Suprapubic skin (tissue), 4 donors: Measurements from ENCODE around the gene ZNF441. TPM values are rescaled to one million over a fixed set of nuclear protein-coding genes. Genes with fewer than 3 reads are reported as not detected.

ENCODE experiments used
- DNase-seq, 2 donors: peaks; one replicate each; pipeline ENCODE4 v3.0.0-alpha.2; 2019; ENCODE audit warnings: low spot score in 2 of 2
- H3K27ac ChIP-seq: fragments of 200-600 bp; sonication (generic); one replicate; pipeline ENCODE4 v1.5.1; 2019
- H3K27me3 ChIP-seq: fragments of 200-600 bp; sonication (generic); one replicate; pipeline ENCODE4 v1.5.1; 2019
- H3K36me3 ChIP-seq: fragments of 200-600 bp; sonication (generic); one replicate; pipeline ENCODE4 v1.5.1; 2019
- H3K4me1 ChIP-seq: fragments of 200-600 bp; sonication (generic); one replicate; pipeline ENCODE4 v1.5.1; 2019
- H3K4me3 ChIP-seq: fragments of 200-600 bp; sonication (generic); one replicate; pipeline ENCODE4 v1.5.1; 2019; ENCODE audit warnings: mild to moderate bottlenecking
- H3K9me3 ChIP-seq: fragments of 200-600 bp; sonication (generic); one replicate; pipeline ENCODE4 v1.5.1; 2019
- EP300 ChIP-seq: sonication (generic); formaldehyde crosslinking; IDR thresholded peaks from one replicate; pipeline ENCODE4 v1.6.1; 2017; ENCODE audit warnings: antibody characterized with exemption
- POLR2A ChIP-seq, 2 donors: fragments of 450-650 bp; IDR thresholded peaks; one replicate each; pipeline ENCODE4 v1.6.1; 2017; ENCODE audit warnings: antibody characterized with exemption in 2 of 2, mild to moderate bottlenecking in 2 of 2, moderate library complexity in 2 of 2
- POLR2AphosphoS5 ChIP-seq, 3 donors: sonication (generic); formaldehyde crosslinking; IDR thresholded peaks; one replicate each; pipeline ENCODE4 v1.6.1; 2017; ENCODE audit warnings: antibody characterized with exemption in 3 of 3
- WGBS: methylation state at CpG from one replicate; pipeline ENCODE4 v1.1.5; 2018; 5-methylcytosine and 5-hydroxymethylcytosine counted together
- total RNA-seq, 4 donors: library from RNA; depleted of rRNA; stranded (reverse); fragments of >200 nt; gene quantifications; one replicate each; pipeline ENCODE4 v1.1.0, GENCODE V29; 2016
- TF ChIP-seq, protein P1 (sequence below), 2 donors: fragments of 200-600 bp in 1 of 2; fragments of 450-650 bp in 1 of 2; sonication (generic) in 1 of 2; IDR thresholded peaks; one replicate each; pipeline ENCODE4 v1.5.1; 2016 to 2019; ENCODE audit warnings: antibody characterized with exemption in 2 of 2, mild to moderate bottlenecking in 1 of 2, moderate library complexity in 1 of 2

Gene ZNF441
- total RNA-seq, 4 donors from 2014 or later, result 1.7 to 7.5 (median 3.9) TPM

DNA sequence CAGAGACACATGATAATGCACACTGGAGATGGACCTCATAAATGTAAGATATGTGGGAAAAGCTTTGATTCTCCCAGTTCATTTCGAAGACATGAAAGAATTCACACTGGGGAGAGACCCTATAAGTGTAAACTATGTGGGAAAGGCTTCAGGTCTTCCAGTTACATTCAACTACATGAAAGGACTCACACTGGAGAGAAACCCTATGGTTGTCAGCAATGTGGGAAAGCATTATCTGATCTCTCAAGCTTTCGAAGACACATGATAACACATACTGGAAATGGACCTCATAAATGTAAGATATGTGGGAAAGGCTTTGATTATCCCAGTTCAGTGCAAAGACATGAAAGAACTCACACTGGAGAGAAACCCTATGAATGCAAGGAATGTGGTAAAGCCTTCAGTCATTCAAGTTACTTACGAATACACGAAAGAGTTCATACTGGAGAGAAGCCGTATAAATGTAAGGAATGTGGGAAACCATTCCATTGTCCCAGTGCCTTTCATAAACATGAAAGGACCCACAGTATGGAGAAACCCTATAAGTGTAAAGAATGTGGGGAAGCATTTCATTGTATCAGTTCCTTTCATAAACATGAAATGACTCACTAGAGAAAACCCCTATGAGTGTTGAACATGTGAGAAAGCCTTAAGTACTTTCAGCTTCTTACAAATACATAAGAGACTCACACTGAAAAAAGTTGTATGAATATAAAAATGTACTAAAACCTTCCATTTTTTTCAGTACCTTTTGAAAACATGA lies 14.7 kb downstream of the ZNF441 start:
- Histone ChIP-seq H3K27me3 (no peaks in the 10 kb centered on the region), H3K36me3 (peaks cover 51% of the 10 kb centered on the region), H3K9me3 (peaks cover 26% of the 10 kb centered on the region), H3K27ac (no peak overlapping the region), H3K4me3 (no peak overlapping the region), H3K4me1 (no peaks in the 10 kb centered on the region)
- no peak for DNase-seq
- TF ChIP-seq EP300 (no peak), POLR2AphosphoS5 (IDR thresholded peaks at IDR 0.05) (no peak), POLR2A (IDR thresholded peaks at IDR 0.05) (no peak)
- TF ChIP-seq, protein P1, sequence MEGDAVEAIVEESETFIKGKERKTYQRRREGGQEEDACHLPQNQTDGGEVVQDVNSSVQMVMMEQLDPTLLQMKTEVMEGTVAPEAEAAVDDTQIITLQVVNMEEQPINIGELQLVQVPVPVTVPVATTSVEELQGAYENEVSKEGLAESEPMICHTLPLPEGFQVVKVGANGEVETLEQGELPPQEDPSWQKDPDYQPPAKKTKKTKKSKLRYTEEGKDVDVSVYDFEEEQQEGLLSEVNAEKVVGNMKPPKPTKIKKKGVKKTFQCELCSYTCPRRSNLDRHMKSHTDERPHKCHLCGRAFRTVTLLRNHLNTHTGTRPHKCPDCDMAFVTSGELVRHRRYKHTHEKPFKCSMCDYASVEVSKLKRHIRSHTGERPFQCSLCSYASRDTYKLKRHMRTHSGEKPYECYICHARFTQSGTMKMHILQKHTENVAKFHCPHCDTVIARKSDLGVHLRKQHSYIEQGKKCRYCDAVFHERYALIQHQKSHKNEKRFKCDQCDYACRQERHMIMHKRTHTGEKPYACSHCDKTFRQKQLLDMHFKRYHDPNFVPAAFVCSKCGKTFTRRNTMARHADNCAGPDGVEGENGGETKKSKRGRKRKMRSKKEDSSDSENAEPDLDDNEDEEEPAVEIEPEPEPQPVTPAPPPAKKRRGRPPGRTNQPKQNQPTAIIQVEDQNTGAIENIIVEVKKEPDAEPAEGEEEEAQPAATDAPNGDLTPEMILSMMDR (IDR thresholded peaks at IDR 0.05), result no peak
- WGBS, result 95% methylated on average over 5 of the region's 5 CpGs

DNA sequence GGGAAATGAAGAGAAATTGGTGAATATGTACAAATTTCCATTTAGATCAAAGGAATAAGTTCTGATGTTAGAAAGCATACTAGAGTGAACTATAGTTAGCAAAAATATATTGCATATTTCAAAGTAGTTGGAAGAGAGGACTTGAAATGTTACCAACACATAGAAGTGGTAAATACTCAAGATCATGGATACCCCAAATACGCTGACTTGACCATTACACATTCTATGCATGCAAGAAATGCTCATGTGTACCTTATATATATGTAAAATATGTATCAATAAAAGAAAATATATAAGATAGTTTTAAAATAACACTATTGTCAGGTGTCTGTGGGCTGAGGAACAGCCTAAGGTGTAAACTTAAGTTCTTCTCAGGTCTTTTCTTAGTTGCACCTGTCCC lies 17.0 kb downstream of the ZNF441 start:
- TF ChIP-seq, protein P1 (IDR thresholded peaks at IDR 0.05), result no peak
- no peak for TF ChIP-seq EP300
- TF ChIP-seq POLR2A (IDR thresholded peaks at IDR 0.05), result no peak
- no peak for TF ChIP-seq POLR2AphosphoS5 (IDR thresholded peaks at IDR 0.05)
- no peaks in the 10 kb centered on the region for H3K27me3 ChIP-seq
- peaks cover 31% of the 10 kb centered on the region for H3K36me3 ChIP-seq
- H3K9me3 ChIP-seq, result peaks cover 30% of the 10 kb centered on the region
- no peak for DNase-seq
- H3K4me1 ChIP-seq, result no peaks in the 10 kb centered on the region
- no peak overlapping the region for H3K4me3 ChIP-seq
- 93% methylated on average over 1 of the region's 1 CpG for WGBS
- no peak overlapping the region for H3K27ac ChIP-seq

DNA sequence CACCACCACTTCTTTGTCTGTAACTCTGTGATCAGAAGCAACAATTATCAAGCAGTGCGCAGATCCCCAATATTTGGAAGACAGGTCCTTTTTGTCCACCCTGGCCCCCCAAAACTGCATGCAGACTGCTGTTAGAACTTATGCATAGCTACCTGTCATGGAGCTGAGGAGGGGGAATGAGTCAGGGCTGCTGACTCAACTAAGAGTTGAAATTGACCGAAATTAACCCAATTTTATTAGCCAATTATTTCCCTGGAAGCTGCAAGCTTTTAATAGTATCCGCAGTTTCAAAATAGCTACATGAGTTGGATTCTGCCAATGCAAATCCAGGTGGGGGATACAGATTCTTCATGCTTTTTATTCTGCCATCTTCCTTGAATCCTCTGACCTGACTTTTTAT lies 17.6 kb downstream of the ZNF441 start:
- Histone ChIP-seq H3K4me3 (no peak overlapping the region), H3K27me3 (no peaks in the 10 kb centered on the region), H3K9me3 (peaks cover 31% of the 10 kb centered on the region), H3K27ac (no peak overlapping the region), H3K4me1 (no peaks in the 10 kb centered on the region), H3K36me3 (peaks cover 25% of the 10 kb centered on the region)
- no peak for DNase-seq
- TF ChIP-seq, protein P1 (IDR thresholded peaks at IDR 0.05), result no peak
- TF ChIP-seq EP300, result no peak
- TF ChIP-seq POLR2A (IDR thresholded peaks at IDR 0.05), result no peak
- no peak for TF ChIP-seq POLR2AphosphoS5 (IDR thresholded peaks at IDR 0.05)
- WGBS, result 99% methylated on average over 3 of the region's 3 CpGs

DNA sequence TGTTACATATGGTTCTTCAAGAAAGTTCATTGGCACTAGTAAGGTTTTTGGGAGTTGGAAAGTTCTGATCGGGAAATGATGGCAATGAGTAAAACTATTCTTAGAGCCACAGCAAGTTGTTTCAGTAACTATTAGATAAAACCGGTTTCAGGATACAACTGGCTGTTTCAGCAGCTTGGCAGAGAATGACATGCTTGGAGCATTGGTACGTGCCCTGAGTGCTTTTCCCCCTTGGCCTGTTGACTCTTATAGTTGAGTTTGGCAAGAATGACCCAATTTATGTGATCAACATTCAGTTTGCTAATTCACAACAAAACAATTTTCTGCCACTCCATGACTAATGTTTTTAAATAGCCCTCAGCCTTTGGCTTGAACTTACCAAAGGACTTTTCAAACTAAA lies 20.7 kb downstream of the ZNF441 start:
- H3K27me3 ChIP-seq, result no peaks in the 10 kb centered on the region
- no peak overlapping the region for H3K27ac ChIP-seq
- peaks cover 25% of the 10 kb centered on the region for H3K9me3 ChIP-seq
- no peak overlapping the region for H3K4me3 ChIP-seq
- no peak for DNase-seq
- 78% methylated on average over 3 of the region's 3 CpGs for WGBS
- TF ChIP-seq EP300 (no peak), POLR2A (IDR thresholded peaks at IDR 0.05) (no peak), POLR2AphosphoS5 (IDR thresholded peaks at IDR 0.05) (no peak)
- TF ChIP-seq, protein P1 (IDR thresholded peaks at IDR 0.05), result no peak
- no peaks in the 10 kb centered on the region for H3K4me1 ChIP-seq
- H3K36me3 ChIP-seq, result no peaks in the 10 kb centered on the region

DNA sequence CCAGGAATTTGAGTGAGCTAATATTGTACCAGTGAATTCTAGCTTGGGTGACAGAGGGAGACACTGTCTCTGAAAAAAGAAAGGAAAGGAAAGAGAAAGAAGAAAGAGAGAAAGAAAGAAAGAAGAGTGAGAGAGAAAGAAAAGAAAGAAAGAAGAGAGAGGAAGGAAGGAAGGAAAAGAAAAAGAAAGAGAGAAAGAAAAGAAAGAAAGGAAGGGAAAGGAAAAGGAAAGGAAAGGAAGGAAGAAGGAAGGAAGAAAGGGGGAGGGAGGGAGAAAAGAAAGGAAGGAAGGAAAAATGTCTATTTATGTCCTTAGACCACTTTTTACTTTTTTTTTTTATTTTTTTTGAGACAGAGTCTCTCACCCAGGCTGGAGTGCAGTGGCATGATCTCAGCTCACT lies 26.1 kb downstream of the ZNF441 start:
- Histone ChIP-seq H3K4me3 (no peak overlapping the region), H3K4me1 (peaks cover 8% of the 10 kb centered on the region), H3K9me3 (peaks cover 9% of the 10 kb centered on the region), H3K27ac (no peak overlapping the region), H3K36me3 (no peaks in the 10 kb centered on the region), H3K27me3 (no peaks in the 10 kb centered on the region)
- DNase-seq, result no peak
- no peak for TF ChIP-seq POLR2A (IDR thresholded peaks at IDR 0.05)
- no peak for TF ChIP-seq EP300
- TF ChIP-seq, protein P1 (IDR thresholded peaks at IDR 0.05), result no peak
- TF ChIP-seq POLR2AphosphoS5 (IDR thresholded peaks at IDR 0.05), result no peak
